Measurements from ENCODE around the gene CELF3. TPM values are rescaled to one million over a fixed set of nuclear protein-coding genes. Genes with fewer than 3 reads are reported as not detected.

The CELF3 gene
- total RNA-seq, 1 donor from 2014 or later: 22.0 TPM

DNA sequence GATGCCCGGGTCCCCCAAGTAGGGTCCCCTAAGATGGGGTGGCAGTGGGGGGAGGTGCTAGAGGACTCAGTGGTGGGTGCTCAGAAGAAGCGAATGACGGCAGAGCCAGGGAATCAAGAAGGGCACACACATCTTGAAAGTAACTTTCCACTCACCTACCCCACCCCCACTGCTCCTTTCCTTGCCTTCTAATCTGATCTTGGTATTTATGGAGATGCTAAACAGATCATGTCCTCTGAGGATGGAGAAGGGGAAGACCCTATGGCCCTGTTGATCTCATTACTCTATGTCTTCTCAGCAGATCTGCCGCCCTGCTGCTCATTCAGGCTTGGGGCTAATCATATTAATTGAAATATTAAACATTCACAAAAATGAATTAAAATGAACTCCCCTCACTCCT lies 2.1 kb upstream of the CELF3 start:
- no peaks in the 10 kb centered on the region for H3K36me3 Mint-ChIP-seq (ENCODE audit: low read depth)
- TF ChIP-seq, protein P1, sequence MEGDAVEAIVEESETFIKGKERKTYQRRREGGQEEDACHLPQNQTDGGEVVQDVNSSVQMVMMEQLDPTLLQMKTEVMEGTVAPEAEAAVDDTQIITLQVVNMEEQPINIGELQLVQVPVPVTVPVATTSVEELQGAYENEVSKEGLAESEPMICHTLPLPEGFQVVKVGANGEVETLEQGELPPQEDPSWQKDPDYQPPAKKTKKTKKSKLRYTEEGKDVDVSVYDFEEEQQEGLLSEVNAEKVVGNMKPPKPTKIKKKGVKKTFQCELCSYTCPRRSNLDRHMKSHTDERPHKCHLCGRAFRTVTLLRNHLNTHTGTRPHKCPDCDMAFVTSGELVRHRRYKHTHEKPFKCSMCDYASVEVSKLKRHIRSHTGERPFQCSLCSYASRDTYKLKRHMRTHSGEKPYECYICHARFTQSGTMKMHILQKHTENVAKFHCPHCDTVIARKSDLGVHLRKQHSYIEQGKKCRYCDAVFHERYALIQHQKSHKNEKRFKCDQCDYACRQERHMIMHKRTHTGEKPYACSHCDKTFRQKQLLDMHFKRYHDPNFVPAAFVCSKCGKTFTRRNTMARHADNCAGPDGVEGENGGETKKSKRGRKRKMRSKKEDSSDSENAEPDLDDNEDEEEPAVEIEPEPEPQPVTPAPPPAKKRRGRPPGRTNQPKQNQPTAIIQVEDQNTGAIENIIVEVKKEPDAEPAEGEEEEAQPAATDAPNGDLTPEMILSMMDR (conservative IDR thresholded peaks at IDR 0.05): no peak
- no peaks in the 10 kb centered on the region for H3K9me3 Mint-ChIP-seq
- peak overlapping the region; percentile 5 for H3K4me3 Mint-ChIP-seq
- no peak overlapping the region for H3K27ac Mint-ChIP-seq (ENCODE audit: unreplicated experiment)
- H3K27me3 Mint-ChIP-seq (ENCODE audit: low read depth): peaks cover 75% of the 10 kb centered on the region
- DNase-seq (ENCODE audit: low read depth, low spot score): no peak
- peaks cover 53% of the 10 kb centered on the region for H3K4me1 Mint-ChIP-seq

DNA sequence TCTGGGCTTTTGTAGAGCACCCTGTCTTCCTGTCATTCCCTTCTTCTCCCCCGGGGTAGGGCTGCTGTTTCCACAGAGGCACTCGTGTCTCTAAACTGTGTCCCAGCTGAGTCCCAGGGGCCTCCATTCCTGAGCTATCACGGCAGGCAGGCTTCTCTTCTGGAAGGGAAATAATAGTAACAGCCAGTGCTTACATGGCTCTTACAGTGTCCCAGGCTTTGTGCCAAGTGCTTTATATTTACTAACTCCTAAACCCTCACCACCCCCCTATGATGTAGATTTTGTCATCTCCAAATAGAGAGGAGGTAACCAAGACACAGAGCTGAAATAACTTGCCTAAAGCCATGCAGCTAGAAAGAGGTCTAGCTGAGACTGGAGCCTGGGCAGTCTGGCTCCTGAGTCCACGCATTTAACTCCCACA lies 1.4 kb upstream of the CELF3 start:
- peaks cover 69% of the 10 kb centered on the region for H3K27me3 Mint-ChIP-seq (ENCODE audit: low read depth)
- DNase-seq (ENCODE audit: low read depth, low spot score): no peak
- H3K4me1 Mint-ChIP-seq: peaks cover 53% of the 10 kb centered on the region
- TF ChIP-seq, protein P1 (conservative IDR thresholded peaks at IDR 0.05): no peak
- peak overlapping the region; percentile 82 for H3K4me3 Mint-ChIP-seq
- H3K36me3 Mint-ChIP-seq (ENCODE audit: low read depth): no peaks in the 10 kb centered on the region
- no peaks in the 10 kb centered on the region for H3K9me3 Mint-ChIP-seq
- H3K27ac Mint-ChIP-seq (ENCODE audit: unreplicated experiment): no peak overlapping the region

DNA sequence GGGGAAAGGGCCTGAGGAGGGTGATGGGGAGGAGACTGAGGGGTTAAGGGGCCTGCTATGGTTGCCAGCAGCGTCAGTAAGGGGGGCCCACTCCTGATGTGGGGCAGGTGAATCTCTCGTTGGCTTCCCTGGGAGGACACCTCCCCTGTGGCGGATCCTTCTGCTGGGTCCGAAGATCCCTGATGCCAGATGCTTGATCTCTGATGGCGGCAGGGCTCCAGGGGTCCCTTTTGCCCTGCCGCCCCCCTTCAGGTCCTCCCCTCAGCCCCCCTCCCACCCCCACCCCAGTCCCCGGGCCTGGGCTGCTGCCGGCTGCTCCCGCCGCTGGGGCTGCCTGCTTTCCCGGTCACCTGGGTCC lies 219 bp downstream of the CELF3 start:
- Mint-ChIP-seq H3K4me1 (peaks cover 45% of the 10 kb centered on the region), H3K27me3 (ENCODE audit: low read depth) (peaks cover 55% of the 10 kb centered on the region), H3K4me3 (peak overlapping the region; percentile 89), H3K36me3 (ENCODE audit: low read depth) (no peaks in the 10 kb centered on the region), H3K27ac (ENCODE audit: unreplicated experiment) (peak overlapping the region; percentile 86), H3K9me3 (no peaks in the 10 kb centered on the region)
- TF ChIP-seq, protein P1 (conservative IDR thresholded peaks at IDR 0.05): no peak
- no peak for DNase-seq (ENCODE audit: low read depth, low spot score)

DNA sequence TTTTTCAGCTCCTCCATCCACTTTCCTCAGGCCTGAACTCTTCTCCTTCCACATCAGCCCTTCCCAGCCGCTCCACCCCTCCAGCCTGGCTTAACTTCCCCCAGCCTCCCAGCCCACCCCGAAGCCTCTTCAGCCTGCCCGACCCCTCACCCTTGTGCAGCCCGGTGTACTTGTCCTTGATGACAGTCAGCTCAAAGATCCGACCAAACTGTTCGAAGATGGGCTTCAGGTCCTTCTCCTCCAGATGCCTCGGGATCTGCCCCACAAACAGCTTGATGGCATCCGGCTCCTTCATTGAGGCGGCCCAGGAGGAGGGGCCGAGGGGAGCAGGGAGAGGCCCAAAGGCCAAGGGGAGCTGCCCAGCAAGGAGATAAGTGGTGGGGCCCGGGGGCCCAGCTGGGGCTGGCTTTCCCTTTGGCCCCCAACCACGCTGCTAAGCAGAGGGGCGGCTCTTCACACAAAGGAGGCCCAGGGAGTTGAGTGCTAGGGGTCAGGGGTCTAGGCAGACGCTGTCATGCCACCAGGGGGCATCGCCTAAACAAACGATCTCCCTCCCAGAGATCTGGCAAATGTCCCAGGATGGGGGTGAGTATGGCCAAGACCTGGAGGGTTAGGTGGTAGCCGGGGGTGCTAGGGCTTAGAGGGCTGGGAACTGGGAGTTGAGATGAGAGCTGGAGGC lies 738 bp downstream of the CELF3 start:
- Mint-ChIP-seq H3K27ac (ENCODE audit: unreplicated experiment) (peak overlapping the region; percentile 87), H3K4me3 (peak overlapping the region; percentile 89), H3K9me3 (no peaks in the 10 kb centered on the region), H3K4me1 (peaks cover 43% of the 10 kb centered on the region), H3K27me3 (ENCODE audit: low read depth) (peaks cover 51% of the 10 kb centered on the region), H3K36me3 (ENCODE audit: low read depth) (no peaks in the 10 kb centered on the region)
- DNase-seq (ENCODE audit: low read depth, low spot score): peak; percentile 45
- TF ChIP-seq, protein P1 (conservative IDR thresholded peaks at IDR 0.05): peak; percentile 55

DNA sequence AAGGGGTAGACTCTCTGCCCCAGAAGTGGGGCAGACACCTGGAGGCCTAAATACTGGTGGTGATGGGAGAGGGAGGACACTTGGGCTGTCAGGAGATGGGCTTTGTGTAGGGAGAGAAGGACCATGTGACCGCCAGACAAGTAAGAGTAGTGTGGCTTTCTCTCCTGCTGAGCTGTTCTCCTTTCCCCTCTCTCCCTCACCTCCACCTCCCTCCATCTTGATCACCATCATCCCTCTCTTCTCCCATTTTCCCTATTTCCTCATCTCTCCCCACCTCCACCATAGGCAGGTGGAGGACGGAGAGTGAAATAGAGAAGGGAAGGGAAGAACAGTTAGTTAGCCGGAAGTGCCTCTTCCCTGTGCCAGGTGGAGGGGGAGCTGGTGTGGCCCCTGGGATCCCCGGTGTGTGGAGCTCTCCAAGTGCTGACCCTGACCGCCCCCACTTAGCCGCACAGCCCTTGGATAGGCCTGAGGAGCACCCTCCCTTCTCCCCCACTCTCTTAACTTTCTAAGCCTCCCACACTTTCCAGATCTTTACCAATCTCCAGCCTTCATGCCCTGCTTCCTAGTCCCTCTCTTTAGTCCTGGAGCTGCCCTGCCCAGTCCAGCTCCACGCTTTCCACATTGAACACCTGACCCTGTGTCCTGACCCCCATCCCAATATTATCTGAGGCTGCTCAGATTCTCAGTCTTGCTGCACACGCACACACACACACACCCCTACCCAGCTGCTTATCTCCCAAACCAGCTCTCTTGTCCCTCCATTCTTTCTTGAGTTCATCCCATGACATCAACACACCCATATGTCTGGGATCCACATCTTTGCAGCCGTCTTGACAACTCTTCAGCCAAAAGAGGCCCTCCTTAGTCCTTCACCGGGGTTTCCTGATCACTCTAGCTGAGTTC lies 1.5 kb downstream of the CELF3 start:
- TF ChIP-seq, protein P1 (conservative IDR thresholded peaks at IDR 0.05): no peak
- peaks cover 44% of the 10 kb centered on the region for H3K4me1 Mint-ChIP-seq
- no peak for DNase-seq (ENCODE audit: low read depth, low spot score)
- peak overlapping the region; percentile 89 for H3K4me3 Mint-ChIP-seq
- no peaks in the 10 kb centered on the region for H3K9me3 Mint-ChIP-seq
- H3K27me3 Mint-ChIP-seq (ENCODE audit: low read depth): peaks cover 43% of the 10 kb centered on the region
- H3K27ac Mint-ChIP-seq (ENCODE audit: unreplicated experiment): peak overlapping the region; percentile 78
- H3K36me3 Mint-ChIP-seq (ENCODE audit: low read depth): no peaks in the 10 kb centered on the region

All from neural crest cell (in vitro differentiated cells).